HepG2 (cell line): ENCODE results near the gene CHRNB2. TPM values are rescaled to one million over a fixed set of nuclear protein-coding genes. Genes with fewer than 3 reads are reported as not detected.

Experiments used
- MIER3 ChIP-seq: IDR thresholded peaks from 2 replicates; pipeline ENCODE4 v1.6.1; 2016; ENCODE audit warnings: missing compliant biosample characterization, borderline replicate concordance
- PHF21A ChIP-seq: sonication (generic); formaldehyde crosslinking; IDR thresholded peaks from 2 replicates; pipeline ENCODE4 v1.5.0; 2020; ENCODE audit warnings: mild to moderate bottlenecking, missing genetic modification reagents
- PRMT3 ChIP-seq: sonication (generic); formaldehyde crosslinking; IDR thresholded peaks from 2 replicates; pipeline ENCODE4 v1.8.1; 2022; ENCODE audit warnings: low read depth, mild to moderate bottlenecking, moderate library complexity, missing genetic modification reagents, borderline replicate concordance
- RAD21 ChIP-seq: fragments of 450-650 bp; formaldehyde crosslinking; IDR thresholded peaks from 2 replicates; pipeline ENCODE4 v1.5.0; 2020; ENCODE audit warnings: mild to moderate bottlenecking
- REPIN1 ChIP-seq: sonication (generic); formaldehyde crosslinking; IDR thresholded peaks from 2 replicates; pipeline ENCODE4 v1.8.0; 2022; ENCODE audit warnings: missing genetic modification reagents, low read depth, mild to moderate bottlenecking, borderline replicate concordance
- SP2 ChIP-seq: sonication (generic); formaldehyde crosslinking; IDR thresholded peaks from 2 replicates; pipeline ENCODE4 v1.5.1; 2020; ENCODE audit warnings: mild to moderate bottlenecking, missing genetic modification reagents
- YEATS2 ChIP-seq: sonication (generic); formaldehyde crosslinking; IDR thresholded peaks from 2 replicates; pipeline ENCODE4 v1.4.0; 2020; ENCODE audit warnings: missing genetic modification reagents, borderline replicate concordance
- ZFAT ChIP-seq: sonication (generic); formaldehyde crosslinking; conservative IDR thresholded peaks from 2 replicates; pipeline ENCODE4 v1.8.1; 2023; ENCODE audit warnings: missing genetic modification reagents, inconsistent platforms
- ZNF367 ChIP-seq: sonication (generic); formaldehyde crosslinking; IDR thresholded peaks from 2 replicates; pipeline ENCODE4 v1.4.0; 2020; ENCODE audit warnings: missing genetic modification reagents, borderline replicate concordance
- ZNF546 ChIP-seq: sonication (generic); formaldehyde crosslinking; conservative IDR thresholded peaks from 2 replicates; pipeline ENCODE4 v1.8.1; 2023; ENCODE audit warnings: mild to moderate bottlenecking, missing genetic modification reagents
- ZNF556 ChIP-seq: sonication (generic); formaldehyde crosslinking; IDR thresholded peaks from 2 replicates; pipeline ENCODE4 v1.4.0; 2020; ENCODE audit warnings: mild to moderate bottlenecking, missing genetic modification reagents, borderline replicate concordance
- ZNF75D ChIP-seq: sonication (generic); formaldehyde crosslinking; IDR thresholded peaks from 2 replicates; pipeline ENCODE4 v1.8.1; 2023; ENCODE audit warnings: missing genetic modification reagents, mild to moderate bottlenecking, borderline replicate concordance
- ZNF766 ChIP-seq: sonication (generic); formaldehyde crosslinking; IDR thresholded peaks from 2 replicates; pipeline ENCODE4 v1.5.0; 2020; ENCODE audit warnings: missing genetic modification reagents, borderline replicate concordance
- ZNF792 ChIP-seq: IDR thresholded peaks from 2 replicates; pipeline ENCODE4 v1.6.1; 2016
- polyA plus RNA-seq, 8 experiments: library from polyadenylated mRNA; depleted of rRNA in 3 of 8; stranded (reverse) in 7 of 8; unstranded in 1 of 8; fragments of >200 nt; fragmentation: Illumina TruSeq in 4 of 8; extraction: Trizol in 4 of 8; gene quantifications; 2 replicates each; pipeline versions ENCODE4 v1.2.1 to v1.2.3, GENCODE V29; 2011 to 2016; ENCODE audit warnings: low read depth in 4 of 8, missing spikeins in 1 of 8, mixed read lengths in 1 of 8; ENCODE audit not compliant: insufficient read depth in 1 of 8
- total RNA-seq, 5 experiments: library from RNA; depleted of rRNA; stranded (reverse); fragments of >200 nt; fragmentation: Illumina TruSeq; extraction: Trizol; gene quantifications; 2 replicates each; pipeline ENCODE4 v1.2.3, GENCODE V29; 2016; ENCODE audit warnings: low read depth in 1 of 5
- TF ChIP-seq, protein P1 (sequence below): IDR thresholded peaks from 2 replicates; pipeline ENCODE4 v1.6.1; 2016; ENCODE audit warnings: missing biosample characterization, missing genetic modification reagents, low read depth
- TF ChIP-seq, protein P2 (sequence below): sonication (generic); formaldehyde crosslinking; IDR thresholded peaks from 2 replicates; pipeline ENCODE4 v1.4.0; 2020; ENCODE audit warnings: missing genetic modification reagents; ENCODE audit errors: not compliant biosample characterization
- TF ChIP-seq, protein P3 (sequence below): sonication (generic); formaldehyde crosslinking; IDR thresholded peaks from 2 replicates; pipeline ENCODE4 v1.5.0; 2020; ENCODE audit warnings: mild to moderate bottlenecking, missing genetic modification reagents
- TF ChIP-seq, protein P4 (sequence below): IDR thresholded peaks from 2 replicates; pipeline ENCODE4 v1.6.1; 2018; ENCODE audit warnings: missing genetic modification reagents
- TF ChIP-seq, protein P5 (sequence below): sonication (generic); formaldehyde crosslinking; IDR thresholded peaks from 2 replicates; pipeline ENCODE4 v1.5.0; 2020; ENCODE audit warnings: mild to moderate bottlenecking, missing genetic modification reagents, borderline replicate concordance
- TF ChIP-seq, protein P6 (sequence below): IDR thresholded peaks from 2 replicates; pipeline ENCODE4 v1.6.1; 2012; ENCODE audit warnings: inconsistent platforms

Gene CHRNB2
- total and polyA plus RNA-seq, 2 of the 13 experiments (the other 11 are each of a cell fraction or from before 2014, with no cell fraction given), result 0.03 to 0.07 TPM

DNA sequence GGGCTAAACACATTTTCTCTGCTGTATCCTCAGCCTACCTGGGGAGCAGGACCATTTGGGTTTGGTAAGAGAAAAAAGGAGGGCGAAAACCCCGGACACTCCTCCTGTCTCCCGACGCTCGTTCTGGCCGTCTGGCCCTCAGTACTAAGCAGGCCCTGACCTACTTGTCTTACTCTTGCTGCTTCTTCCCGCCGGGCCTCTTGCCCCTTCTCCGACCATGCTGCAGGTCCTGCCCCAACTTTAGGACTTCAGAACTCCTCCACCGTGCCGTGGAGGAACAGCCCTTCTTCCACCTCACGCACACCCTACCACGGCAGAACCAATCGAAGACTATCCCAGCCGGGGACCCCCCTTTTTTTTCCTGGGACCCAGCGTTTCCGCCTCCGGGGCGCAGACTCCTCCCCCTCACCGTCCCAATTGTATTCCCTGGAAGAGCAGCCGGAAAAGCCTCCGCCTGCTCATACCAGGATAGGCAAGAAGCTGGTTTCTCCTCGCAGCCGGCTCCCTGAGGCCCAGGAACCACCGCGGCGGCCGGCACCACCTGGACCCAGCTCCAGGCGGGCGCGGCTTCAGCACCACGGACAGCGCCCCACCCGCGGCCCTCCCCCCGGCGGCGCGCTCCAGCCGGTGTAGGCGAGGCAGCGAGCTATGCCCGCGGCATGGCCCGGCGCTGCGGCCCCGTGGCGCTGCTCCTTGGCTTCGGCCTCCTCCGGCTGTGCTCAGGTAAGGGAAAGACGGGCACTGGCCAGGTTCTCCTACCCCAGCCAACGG lies at the start of gene CHRNB2 (continued):
- TF ChIP-seq, protein P1, sequence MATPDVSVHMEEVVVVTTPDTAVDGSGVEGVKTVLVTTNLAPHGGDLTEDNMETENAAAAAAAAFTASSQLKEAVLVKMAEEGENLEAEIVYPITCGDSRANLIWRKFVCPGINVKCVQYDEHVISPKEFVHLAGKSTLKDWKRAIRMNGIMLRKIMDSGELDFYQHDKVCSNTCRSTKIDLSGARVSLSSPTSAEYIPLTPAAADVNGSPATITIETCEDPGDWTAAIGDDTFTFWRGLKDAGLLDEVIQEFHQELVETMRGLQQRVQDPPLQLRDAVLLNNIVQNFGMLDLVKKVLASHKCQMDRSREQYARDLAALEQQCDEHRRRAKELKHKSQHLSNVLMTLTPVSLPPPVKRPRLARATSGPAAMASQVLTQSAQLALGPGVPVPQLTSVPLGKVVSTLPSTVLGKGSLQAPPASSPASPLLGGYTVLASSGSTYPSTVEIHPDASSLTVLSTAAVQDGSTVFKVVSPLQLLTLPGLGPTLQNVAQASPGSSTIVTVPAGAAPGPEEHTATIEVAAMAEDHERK (CRISPR knock-in tag), result no peak
- TF ChIP-seq, protein P2, sequence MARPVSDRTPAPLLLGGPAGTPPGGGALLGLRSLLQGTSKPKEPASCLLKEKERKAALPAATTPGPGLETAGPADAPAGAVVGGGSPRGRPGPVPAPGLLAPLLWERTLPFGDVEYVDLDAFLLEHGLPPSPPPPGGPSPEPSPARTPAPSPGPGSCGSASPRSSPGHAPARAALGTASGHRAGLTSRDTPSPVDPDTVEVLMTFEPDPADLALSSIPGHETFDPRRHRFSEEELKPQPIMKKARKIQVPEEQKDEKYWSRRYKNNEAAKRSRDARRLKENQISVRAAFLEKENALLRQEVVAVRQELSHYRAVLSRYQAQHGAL (CRISPR knock-in tag), result peak; percentile 95
- TF ChIP-seq ZNF766 (CRISPR knock-in tag) (peak; percentile 92; the same call in 1 of the 2 replicates), REPIN1 (CRISPR knock-in tag) (peak; percentile 84), PRMT3 (CRISPR knock-in tag) (peak; percentile 95), MIER3 (peak; percentile 79; the same call in 1 of the 2 replicates), ZNF367 (CRISPR knock-in tag) (peak; percentile 76; the same call in 1 of the 2 replicates), SP2 (CRISPR knock-in tag) (peak; percentile 52; the same call in 1 of the 2 replicates), ZFAT (CRISPR knock-in tag) (no peak), ZNF556 (CRISPR knock-in tag) (peak; percentile 81; the same call in 1 of the 2 replicates), PHF21A (CRISPR knock-in tag) (no peak), ZNF792 (CRISPR knock-in tag) (peak; percentile 98), YEATS2 (peak; percentile 16; the same call in 1 of the 2 replicates), ZNF546 (CRISPR knock-in tag) (peak; percentile 98), ZNF75D (CRISPR knock-in tag) (no peak), RAD21 (CRISPR knock-in tag) (peak; percentile 63)
- TF ChIP-seq, protein P3, sequence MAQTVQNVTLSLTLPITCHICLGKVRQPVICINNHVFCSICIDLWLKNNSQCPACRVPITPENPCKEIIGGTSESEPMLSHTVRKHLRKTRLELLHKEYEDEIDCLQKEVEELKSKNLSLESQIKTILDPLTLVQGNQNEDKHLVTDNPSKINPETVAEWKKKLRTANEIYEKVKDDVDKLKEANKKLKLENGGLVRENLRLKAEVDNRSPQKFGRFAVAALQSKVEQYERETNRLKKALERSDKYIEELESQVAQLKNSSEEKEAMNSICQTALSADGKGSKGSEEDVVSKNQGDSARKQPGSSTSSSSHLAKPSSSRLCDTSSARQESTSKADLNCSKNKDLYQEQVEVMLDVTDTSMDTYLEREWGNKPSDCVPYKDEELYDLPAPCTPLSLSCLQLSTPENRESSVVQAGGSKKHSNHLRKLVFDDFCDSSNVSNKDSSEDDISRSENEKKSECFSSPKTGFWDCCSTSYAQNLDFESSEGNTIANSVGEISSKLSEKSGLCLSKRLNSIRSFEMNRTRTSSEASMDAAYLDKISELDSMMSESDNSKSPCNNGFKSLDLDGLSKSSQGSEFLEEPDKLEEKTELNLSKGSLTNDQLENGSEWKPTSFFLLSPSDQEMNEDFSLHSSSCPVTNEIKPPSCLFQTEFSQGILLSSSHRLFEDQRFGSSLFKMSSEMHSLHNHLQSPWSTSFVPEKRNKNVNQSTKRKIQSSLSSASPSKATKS, result no peak
- TF ChIP-seq, protein P4, sequence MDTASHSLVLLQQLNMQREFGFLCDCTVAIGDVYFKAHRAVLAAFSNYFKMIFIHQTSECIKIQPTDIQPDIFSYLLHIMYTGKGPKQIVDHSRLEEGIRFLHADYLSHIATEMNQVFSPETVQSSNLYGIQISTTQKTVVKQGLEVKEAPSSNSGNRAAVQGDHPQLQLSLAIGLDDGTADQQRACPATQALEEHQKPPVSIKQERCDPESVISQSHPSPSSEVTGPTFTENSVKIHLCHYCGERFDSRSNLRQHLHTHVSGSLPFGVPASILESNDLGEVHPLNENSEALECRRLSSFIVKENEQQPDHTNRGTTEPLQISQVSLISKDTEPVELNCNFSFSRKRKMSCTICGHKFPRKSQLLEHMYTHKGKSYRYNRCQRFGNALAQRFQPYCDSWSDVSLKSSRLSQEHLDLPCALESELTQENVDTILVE, result peak; percentile 89; the same call in 1 of the 2 replicates
- TF ChIP-seq, protein P5, sequence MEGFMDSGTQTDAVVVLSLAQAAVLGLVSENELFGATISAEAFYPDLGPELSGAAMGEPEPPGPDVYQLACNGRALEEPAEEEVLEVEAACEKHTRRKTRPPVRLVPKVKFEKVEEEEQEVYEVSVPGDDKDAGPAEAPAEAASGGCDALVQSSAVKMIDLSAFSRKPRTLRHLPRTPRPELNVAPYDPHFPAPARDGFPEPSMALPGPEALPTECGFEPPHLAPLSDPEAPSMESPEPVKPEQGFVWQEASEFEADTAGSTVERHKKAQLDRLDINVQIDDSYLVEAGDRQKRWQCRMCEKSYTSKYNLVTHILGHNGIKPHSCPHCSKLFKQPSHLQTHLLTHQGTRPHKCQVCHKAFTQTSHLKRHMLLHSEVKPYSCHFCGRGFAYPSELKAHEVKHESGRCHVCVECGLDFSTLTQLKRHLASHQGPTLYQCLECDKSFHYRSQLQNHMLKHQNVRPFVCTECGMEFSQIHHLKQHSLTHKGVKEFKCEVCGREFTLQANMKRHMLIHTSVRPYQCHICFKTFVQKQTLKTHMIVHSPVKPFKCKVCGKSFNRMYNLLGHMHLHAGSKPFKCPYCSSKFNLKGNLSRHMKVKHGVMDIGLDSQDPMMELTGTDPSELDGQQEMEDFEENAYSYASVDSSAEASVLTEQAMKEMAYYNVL, result no peak
- TF ChIP-seq, protein P6, sequence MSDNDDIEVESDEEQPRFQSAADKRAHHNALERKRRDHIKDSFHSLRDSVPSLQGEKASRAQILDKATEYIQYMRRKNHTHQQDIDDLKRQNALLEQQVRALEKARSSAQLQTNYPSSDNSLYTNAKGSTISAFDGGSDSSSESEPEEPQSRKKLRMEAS, result no peak
